NCI-H82 treated with DMSO at 0.1 percent for 48 hours (cell line): Measurements from ENCODE around the gene OTULIN.

Experiments
- DNase-seq: peaks from one replicate; lab custom pipeline; 2025; ENCODE audit not compliant: unreplicated experiment; lab: John Stamatoyannopoulos, UW

OTULIN gene

GRCh38 chr5:14695152-14695551, 30.6 kb downstream of the OTULIN start:
- no peak for DNase-seq

- DNase-seq = no peak
These were observed 31.5 kb downstream of the OTULIN start for GRCh38 chr5:14696057-14696456.

DNA sequence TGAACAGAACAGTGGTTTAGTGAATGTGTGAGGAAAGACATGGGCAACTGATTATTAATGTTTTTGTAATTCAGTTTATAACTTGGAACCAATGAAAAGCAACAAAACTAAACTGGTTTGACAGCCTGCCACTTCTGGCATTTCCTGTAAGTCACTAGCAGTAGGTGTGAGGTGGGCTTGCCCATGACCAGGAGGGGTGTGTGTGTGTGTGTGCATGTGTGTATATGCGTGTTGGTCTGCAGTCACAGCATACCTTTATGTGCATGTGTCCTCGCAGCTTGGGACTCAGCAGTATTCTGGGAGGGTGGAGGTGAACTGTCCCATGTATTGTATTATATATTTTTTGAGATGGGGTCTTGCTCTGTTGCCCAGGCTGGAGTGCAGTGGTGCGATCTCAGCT, 32.3 kb downstream of the OTULIN start:
- DNase-seq = no peak

DNA sequence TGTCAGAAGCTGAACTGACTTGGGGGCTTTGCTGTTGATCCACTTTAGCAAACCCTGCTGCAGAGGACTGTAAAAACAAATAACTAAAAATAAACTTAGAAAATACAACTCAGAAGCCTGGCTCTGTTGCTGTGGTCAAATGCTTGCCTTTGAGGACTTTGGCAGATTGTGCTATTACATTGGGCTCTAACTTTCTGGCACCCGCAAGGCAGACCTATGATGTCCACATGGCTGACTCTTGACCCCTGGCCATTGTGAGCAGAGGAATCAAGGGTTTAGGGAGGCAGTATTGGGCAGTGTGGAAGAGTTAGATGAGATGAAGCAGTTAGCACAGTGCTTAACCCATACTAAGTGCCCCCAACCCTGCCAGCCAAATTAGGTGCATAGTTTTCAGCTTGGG, 34.0 kb downstream of the OTULIN start:
- DNase-seq = no peak

DNA sequence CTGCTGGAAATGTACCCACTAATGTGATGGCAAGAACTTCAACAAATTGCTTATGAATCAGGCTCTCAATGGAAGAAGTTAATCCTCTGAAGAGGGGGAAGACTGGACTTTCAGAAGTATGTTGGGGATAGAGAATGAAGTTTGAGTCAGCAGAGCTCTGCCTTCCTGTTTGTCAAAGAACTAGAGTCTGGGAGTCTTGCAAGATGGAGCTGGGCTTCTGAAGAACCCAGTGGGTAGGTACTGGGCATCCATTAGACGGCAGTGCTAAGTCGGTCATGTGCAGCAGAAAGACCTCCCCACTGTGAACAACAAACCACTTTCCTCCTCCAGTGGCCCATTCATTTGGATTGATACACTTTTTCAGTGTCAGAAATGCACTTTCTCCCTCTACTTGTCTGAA, 34.6 kb downstream of the OTULIN start:
- DNase-seq = no peak

DNA sequence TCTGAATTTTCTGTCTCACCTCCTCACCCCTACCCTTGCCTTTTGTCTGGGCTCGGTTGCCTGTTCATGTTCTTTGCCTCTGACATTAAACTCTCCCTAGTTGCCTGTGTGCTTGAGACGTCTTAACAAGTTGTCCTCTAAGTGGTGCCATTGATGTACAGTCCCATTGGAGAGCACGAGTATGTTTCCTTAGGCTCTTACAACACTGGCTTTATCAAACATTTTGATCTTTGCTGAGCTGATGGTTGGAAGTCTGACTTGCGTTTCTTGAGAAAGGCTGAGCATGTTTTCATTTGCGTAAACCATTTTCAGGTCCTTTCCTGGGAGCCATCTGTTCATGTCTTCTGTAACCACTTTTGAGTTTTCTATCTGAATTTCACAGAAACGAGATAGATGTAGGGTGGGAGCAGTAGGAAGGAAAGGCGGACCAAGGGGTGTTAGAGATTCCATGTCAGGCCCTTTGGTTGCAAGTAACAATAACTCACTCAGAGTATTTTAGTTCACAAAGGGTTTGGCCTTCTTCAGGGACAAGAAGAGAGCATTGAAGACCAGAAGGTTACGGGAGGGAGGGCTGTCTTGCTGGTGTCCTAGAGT, 35.4 kb downstream of the OTULIN start:
- no peak for DNase-seq

DNA sequence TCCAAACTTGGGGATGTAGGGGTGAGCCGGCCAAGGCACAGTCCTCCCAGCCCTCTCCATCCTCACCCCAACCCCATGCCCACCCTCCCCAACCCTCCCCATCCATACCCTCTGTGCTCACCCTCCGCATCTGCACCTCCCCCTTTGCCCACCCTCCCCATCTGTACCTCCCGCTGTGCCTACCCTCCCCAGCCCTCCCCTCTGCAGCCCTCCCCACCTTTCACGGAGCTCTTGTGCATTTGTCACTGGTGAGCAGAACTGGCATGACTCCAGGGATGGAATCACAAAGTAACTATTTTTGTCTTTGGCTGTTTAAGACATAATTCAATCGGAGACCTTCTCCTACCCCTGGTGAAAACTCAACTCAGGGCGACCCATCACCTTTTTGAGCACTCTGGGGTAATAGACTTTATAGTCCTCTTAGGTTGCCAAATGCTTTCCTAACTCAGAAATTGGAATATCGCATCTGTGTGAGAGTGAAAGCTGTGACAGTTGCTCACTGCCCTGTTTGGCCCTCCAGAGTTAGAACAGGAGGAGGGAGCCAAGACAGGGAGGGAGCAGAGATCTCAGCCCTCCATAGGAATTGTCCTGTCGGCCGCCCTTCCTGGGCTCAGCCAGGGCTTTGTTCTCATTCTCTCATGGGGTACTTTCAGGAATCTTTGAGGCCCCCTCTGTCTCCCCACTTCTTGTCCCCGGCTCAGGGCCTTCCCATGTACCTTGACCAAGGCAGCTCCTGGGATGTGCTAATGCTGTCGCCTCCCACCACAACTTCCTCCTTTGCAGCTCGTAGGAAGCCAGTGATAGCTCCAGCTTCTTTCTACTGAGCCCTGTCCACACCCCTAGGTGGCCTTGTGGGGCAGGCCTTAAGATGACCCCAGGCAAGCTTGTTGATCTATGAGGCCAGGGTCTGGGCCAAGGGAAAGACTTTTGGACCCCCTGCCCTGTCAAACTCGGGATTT, 36.2 kb downstream of the OTULIN start:
- DNase-seq = no peak

DNA sequence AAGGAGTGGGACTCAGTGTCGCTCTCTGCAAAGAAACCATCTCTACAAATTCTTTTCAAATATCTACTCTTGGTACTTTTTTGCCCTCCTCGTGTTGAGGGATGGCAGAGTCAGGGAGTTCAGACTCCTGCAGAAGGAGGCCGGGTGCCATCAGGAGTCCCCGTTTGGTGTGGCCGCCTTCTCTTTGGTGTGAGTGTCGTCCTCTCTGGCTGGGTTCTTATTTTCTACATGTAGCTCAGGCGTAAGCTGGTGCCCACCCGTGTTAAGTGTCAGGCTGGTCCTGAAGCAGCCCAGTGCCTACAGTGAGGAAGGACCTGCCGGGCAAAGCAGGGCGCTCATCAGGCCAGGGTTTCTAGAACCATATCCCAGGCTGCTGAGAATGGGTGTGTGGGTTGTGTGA, 37.0 kb downstream of the OTULIN start:
- DNase-seq = no peak

DNA sequence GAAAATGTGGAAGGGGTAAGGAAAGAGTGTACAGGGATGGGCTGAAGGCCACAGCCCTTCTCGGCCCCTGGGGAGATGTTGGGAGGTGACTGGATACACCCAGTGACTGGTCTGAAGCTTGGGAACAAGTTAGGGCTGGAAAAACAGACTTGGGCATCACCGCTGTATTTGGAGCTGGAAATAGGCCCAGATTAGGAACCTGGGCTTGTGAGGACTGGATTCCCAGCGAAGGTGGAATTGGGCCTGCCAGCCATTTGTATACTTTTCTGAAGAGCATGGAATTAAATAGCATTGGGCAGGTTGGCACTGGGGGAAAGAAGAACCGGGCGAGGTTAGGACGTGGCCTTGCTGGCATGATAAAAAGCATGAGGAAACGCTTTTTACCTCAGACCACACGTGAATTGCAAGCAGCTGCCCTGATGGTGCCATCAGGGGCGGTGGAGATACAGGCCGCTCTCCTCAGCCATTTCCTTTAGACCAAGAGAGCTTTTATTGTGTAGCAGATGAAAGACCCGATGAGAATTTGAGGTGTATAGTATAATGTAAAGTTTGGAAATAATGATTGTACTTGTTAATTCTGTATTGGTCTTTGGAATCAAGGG, 37.8 kb downstream of the OTULIN start:
- DNase-seq = no peak

- DNase-seq = no peak
These were observed 41.0 kb downstream of the OTULIN start for GRCh38 chr5:14705556-14705955.

DNA sequence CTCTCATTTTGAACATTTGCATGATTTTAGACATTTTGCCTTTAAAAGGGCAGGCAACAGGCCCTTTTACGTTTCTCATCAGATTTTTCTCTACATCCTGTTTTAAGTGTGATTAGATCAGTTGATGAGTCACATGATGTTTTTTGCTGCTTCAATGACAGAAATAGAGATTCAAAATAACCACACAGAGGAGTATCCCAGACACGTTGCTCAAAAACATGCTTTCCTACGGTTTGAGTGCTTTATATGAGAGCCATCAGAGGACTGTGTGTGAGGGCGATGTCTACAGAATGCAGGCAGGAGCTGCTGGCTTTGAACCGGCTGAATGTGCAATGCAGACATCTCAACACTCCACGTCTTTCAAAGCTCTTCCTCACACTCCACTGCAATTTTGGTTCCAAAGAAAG, 42.1 kb downstream of the OTULIN start:
- DNase-seq = no peak

DNA sequence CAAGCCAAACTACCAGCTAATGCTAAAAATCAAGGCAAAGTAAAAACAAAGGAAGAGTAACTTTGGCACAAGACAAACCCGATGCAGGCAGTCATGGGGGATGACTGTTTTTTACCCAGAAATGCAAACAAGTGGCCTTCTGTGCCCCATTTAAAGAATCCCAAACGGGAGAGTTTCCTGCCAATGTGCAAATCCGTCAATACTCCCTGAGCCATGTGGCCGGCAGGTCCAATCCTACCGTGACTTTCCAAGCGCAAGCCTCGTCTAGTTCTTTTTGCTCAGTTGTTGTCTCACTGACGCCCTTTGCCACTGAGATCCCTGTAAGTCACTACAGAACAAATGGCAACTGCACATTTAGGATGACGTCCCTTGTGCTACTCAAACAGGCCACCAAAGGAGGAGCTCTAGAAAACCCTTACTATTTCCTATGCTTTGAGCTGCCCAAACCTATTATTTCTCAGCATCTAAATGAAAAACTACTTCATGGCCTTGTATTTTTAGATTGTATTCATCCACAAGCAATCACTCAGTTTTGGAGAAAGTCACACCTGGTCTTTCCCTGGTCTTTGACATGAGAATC, 43.4 kb downstream of the OTULIN start:
- DNase-seq = no peak

GRCh38 chr5:14708551-14708950, 44.0 kb downstream of the OTULIN start:
- no peak for DNase-seq

GRCh38 chr5:14710313-14710994, 45.9 kb downstream of the OTULIN start:
- DNase-seq = no peak

GRCh38 chr5:14712131-14712530, 47.6 kb downstream of the OTULIN start:
- no peak for DNase-seq

- DNase-seq = no peak
These were observed 48.1 kb downstream of the OTULIN start for GRCh38 chr5:14712666-14713065.

- DNase-seq = no peak
These were observed 49.2 kb downstream of the OTULIN start for GRCh38 chr5:14713476-14714390.

DNA sequence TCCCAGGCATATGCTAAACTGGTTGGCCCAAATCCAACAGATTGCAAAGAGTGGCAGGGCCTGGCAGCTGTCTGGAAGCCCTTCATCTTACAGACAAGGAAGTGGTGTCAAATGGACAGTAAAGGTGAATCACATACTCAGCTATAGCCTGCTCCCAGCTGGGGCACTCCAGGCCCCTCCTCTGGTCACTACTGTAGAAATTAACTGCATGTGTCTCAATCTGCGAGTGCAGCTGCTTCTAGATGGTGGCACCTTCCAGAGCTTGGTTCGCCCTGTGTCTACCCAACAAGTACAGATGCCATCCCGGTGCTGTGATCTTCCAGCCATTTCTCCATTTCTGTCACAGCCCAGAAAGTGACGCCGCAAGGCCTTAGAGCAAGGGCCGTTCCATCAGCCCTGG, 50.2 kb downstream of the OTULIN start:
- DNase-seq = no peak

- DNase-seq = no peak
These were observed 51.0 kb downstream of the OTULIN start for GRCh38 chr5:14715481-14715880.
